Trophoblast cell (in vitro differentiated cells and primary cell): ENCODE measurements around the gene KIAA0513.

Experiments used
- DNase-seq, 2 donors: peaks; one replicate each; pipeline ENCODE4 v3.0.0-alpha.2; 2016
- H2AFZ ChIP-seq: 2 replicates; pipeline ENCODE4 v1.6.1; 2013; ENCODE audit warnings: low read length, moderate library complexity, mild to moderate bottlenecking; ENCODE audit not compliant: insufficient read depth, poor library complexity
- H2AK5ac ChIP-seq: 2 replicates; pipeline ENCODE4 v1.6.1; 2013; ENCODE audit warnings: mild to moderate bottlenecking, low read length
- H2BK120ac ChIP-seq: 2 replicates; pipeline ENCODE4 v1.6.1; 2013; ENCODE audit warnings: low read length, mild to moderate bottlenecking, moderate library complexity; ENCODE audit not compliant: insufficient read depth, poor library complexity
- H2BK12ac ChIP-seq: 2 replicates; pipeline ENCODE4 v1.6.1; 2013; ENCODE audit warnings: mild to moderate bottlenecking, low read length, moderate library complexity
- H2BK5ac ChIP-seq: 2 replicates; pipeline ENCODE4 v1.6.1; 2013; ENCODE audit warnings: low read length, low read depth, moderate library complexity, mild to moderate bottlenecking; ENCODE audit not compliant: poor library complexity
- H3K14ac ChIP-seq: 2 replicates; pipeline ENCODE4 v1.6.1; 2013; ENCODE audit warnings: mild to moderate bottlenecking, low read length
- H3K18ac ChIP-seq: 2 replicates; pipeline ENCODE4 v1.6.1; 2013; ENCODE audit warnings: mild to moderate bottlenecking, low read length
- H3K23ac ChIP-seq: 2 replicates; pipeline ENCODE4 v1.6.1; 2013; ENCODE audit warnings: low read length
- H3K27ac ChIP-seq: 2 replicates; pipeline ENCODE4 v1.5.1; 2013; ENCODE audit warnings: low read depth, mild to moderate bottlenecking, inconsistent platforms, low read length, moderate library complexity
- H3K27me3 ChIP-seq: 2 replicates; pipeline ENCODE4 v1.6.1; 2013; ENCODE audit warnings: inconsistent platforms, mild to moderate bottlenecking, low read length, moderate library complexity; ENCODE audit not compliant: insufficient read depth
- H3K36me3 ChIP-seq, 2 experiments: 1 replicate in 1 of 2; 2 replicates in 1 of 2; pipeline ENCODE4 v1.6.1; 2013; ENCODE audit warnings: low read length in 2 of 2, mild to moderate bottlenecking in 2 of 2, moderate library complexity in 1 of 2; ENCODE audit not compliant: insufficient read depth in 2 of 2, control insufficient read depth in 1 of 2
- H3K4ac ChIP-seq: 2 replicates; pipeline ENCODE4 v1.6.1; 2013; ENCODE audit warnings: low read depth, mild to moderate bottlenecking, low read length, moderate library complexity
- H3K4me1 ChIP-seq, 2 experiments: 1 replicate in 1 of 2; 2 replicates in 1 of 2; pipeline ENCODE4 v1.6.1; 2013; ENCODE audit warnings: low read length in 2 of 2, mild to moderate bottlenecking in 2 of 2, moderate library complexity in 1 of 2; ENCODE audit not compliant: insufficient read depth in 2 of 2, control insufficient read depth in 1 of 2
- H3K4me2 ChIP-seq: 2 replicates; pipeline ENCODE4 v1.6.1; 2013; ENCODE audit warnings: inconsistent platforms, mild to moderate bottlenecking, low read length, moderate library complexity
- H3K4me3 ChIP-seq: 2 replicates; pipeline ENCODE4 v1.5.1; 2013; ENCODE audit warnings: mild to moderate bottlenecking, low read depth, low read length, inconsistent platforms
- H3K79me1 ChIP-seq: one replicate; pipeline ENCODE4 v1.6.1; 2013; ENCODE audit warnings: low read length
- H3K79me2 ChIP-seq: 2 replicates; pipeline ENCODE4 v1.6.1; 2013; ENCODE audit warnings: low read length, mild to moderate bottlenecking; ENCODE audit not compliant: control insufficient read depth, insufficient read depth, poor library complexity
- H3K9ac ChIP-seq: 2 replicates; pipeline ENCODE4 v1.6.1; 2013; ENCODE audit warnings: mild to moderate bottlenecking, low read length
- H3K9me3 ChIP-seq: 2 replicates; pipeline ENCODE4 v1.6.1; 2013; ENCODE audit warnings: low read depth, mild to moderate bottlenecking, control low read depth, inconsistent platforms, low read length; ENCODE audit not compliant: insufficient read depth
- H4K12ac ChIP-seq: 2 replicates; pipeline ENCODE4 v1.6.1; 2013; ENCODE audit warnings: low read depth, mild to moderate bottlenecking, low read length, moderate library complexity
- H4K8ac ChIP-seq: 2 replicates; pipeline ENCODE4 v1.6.1; 2013; ENCODE audit warnings: low read depth, mild to moderate bottlenecking, low read length, moderate library complexity
- H4K91ac ChIP-seq: one replicate; pipeline ENCODE4 v1.6.1; 2013; ENCODE audit warnings: low read depth, mild to moderate bottlenecking, low read length, moderate library complexity
- WGBS: extraction: QIAGEN DNeasy Blood & Tissue Kit; methylation state at CpG from one replicate; pipeline ENCODE4 v1.1.7; 2013; ENCODE audit warnings: missing lambda C conversion rate; ENCODE audit not compliant: insufficient read length, insufficient coverage; ENCODE audit errors: extremely low coverage; 5-methylcytosine and 5-hydroxymethylcytosine counted together

Gene KIAA0513

GRCh38 chr16:85127379-85127723, 99.8 kb downstream of the KIAA0513 start:
- DNase-seq: no peak
- Histone ChIP-seq H3K36me3 (no peaks in the 10 kb centered on the region), H3K18ac (no peak overlapping the region), H3K79me2 (no peaks in the 10 kb centered on the region), H3K27me3 (no peaks in the 10 kb centered on the region), H3K14ac (no peak overlapping the region), H3K79me1 (peaks cover 9% of the 10 kb centered on the region), H4K8ac (no peak overlapping the region), H3K4me3 (no peak overlapping the region), H3K23ac (no peak overlapping the region), H3K9me3 (no peaks in the 10 kb centered on the region), H2AFZ (no peak overlapping the region), H2AK5ac (no peak overlapping the region), H4K12ac (no peak overlapping the region), H3K27ac (no peak overlapping the region), H4K91ac (no peak overlapping the region), H3K4me2 (no peak overlapping the region), H3K4me1 (peaks cover 16 to 21% of the 10 kb centered on the region in 2 experiments), H3K4ac (no peak overlapping the region), H3K9ac (no peak overlapping the region), H2BK5ac (no peak overlapping the region), H2BK12ac (no peak overlapping the region), H2BK120ac (no peak overlapping the region)
- no CpG with 5 or more reads among the region's 3 CpGs for WGBS

DNA sequence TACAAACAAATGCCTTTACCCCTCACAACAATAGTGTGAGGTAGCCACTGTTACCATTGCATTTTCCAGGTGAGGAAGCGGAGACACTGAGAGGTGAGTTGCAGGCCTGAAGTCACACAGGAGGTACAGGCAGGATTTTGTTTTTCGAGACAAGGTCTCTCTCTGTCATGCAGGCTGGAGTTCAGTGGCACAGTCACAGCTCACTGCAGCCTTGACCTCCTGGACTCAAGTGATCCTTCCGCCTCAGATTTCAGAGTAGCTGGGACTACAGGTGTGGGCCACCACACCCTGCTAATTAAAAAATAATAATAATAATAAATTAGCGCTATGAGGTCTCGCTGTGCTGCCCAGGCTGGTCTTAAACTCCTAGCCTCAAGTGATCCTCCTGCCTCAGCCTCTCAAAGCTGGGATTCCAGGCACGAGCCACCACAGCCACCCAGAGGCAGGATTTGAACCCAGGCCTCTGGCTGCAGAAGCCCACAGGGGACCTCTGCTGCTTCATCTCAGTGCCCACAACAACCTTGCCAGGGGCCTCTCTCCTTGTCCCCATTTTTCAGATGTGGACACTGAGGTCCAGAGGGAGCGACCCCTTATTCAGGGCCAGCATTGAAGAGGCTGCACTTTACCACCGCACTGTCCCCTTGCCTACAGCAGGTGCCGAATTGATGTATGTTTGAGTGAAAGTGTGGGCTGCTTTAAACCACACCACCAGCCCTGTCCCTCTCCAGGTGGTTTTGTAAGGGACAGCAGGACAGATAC, 100.7 kb downstream of the KIAA0513 start:
- H3K79me2 ChIP-seq: no peaks in the 10 kb centered on the region
- no peak overlapping the region for H3K4ac ChIP-seq
- H2AFZ ChIP-seq: no peak overlapping the region
- H2AK5ac ChIP-seq: no peak overlapping the region
- H3K27ac ChIP-seq: no peak overlapping the region
- peaks cover 16 to 21% of the 10 kb centered on the region in 2 experiments for H3K4me1 ChIP-seq
- no peak overlapping the region for H3K9ac ChIP-seq
- no peak overlapping the region for H2BK12ac ChIP-seq
- no peak overlapping the region for H4K8ac ChIP-seq
- peaks cover 9% of the 10 kb centered on the region for H3K79me1 ChIP-seq
- DNase-seq: no peak
- H3K4me3 ChIP-seq: no peak overlapping the region
- H4K12ac ChIP-seq: no peak overlapping the region
- no peak overlapping the region for H3K4me2 ChIP-seq
- H3K14ac ChIP-seq: no peak overlapping the region
- no peaks in the 10 kb centered on the region for H3K27me3 ChIP-seq
- no peaks in the 10 kb centered on the region for H3K9me3 ChIP-seq
- H3K18ac ChIP-seq: no peak overlapping the region
- no peak overlapping the region for H4K91ac ChIP-seq
- H3K23ac ChIP-seq: no peak overlapping the region
- WGBS: no CpG with 5 or more reads among the region's 9 CpGs
- H2BK120ac ChIP-seq: no peak overlapping the region
- no peaks in the 10 kb centered on the region for H3K36me3 ChIP-seq
- H2BK5ac ChIP-seq: no peak overlapping the region

DNA sequence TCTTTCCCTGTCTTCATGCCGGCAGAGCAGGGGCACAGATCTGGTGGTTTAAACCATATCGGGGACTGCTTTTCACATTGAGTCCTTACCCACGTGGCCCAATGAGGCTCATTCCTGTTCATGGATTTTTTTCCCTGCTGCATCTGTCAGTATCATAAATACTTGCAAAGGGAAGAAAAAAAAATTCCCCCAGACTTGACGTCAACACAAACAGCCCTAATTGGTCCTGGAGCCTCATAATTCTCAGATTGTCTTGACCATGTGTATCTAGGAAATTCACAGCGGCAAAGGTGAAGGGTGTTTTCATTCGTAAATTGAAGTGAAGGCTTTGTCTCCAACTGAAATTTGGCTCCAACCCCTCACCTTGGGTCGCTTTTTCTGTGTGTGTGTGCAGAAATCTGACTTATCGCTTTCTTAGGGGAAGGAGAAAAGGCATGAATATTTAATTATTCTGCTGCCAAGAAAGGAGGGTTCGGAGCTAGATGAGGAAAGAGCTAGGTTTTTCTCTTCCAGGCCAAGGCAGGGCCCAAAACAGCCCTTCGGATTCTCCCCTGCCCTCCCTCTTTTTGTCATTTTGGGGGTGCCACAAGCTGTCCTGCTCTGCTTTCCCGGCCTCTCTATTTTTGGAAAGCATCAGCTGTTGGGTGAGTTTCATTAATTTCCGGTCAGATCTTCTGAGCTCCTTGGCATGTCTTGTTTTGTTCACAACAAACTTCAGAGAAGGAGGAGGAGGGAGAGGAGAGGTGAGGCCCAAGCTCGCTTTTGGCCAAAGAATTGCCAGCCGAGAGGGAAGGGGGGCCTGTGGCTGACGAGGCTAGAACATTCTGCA, 102.5 kb downstream of the KIAA0513 start:
- Histone ChIP-seq H4K12ac (no peak overlapping the region), H3K27me3 (no peaks in the 10 kb centered on the region), H3K79me1 (peaks cover 4% of the 10 kb centered on the region), H4K8ac (no peak overlapping the region), H3K14ac (no peak overlapping the region), H3K23ac (no peak overlapping the region), H2BK5ac (no peak overlapping the region), H2BK12ac (no peak overlapping the region), H4K91ac (no peak overlapping the region), H3K9me3 (no peaks in the 10 kb centered on the region), H2AK5ac (no peak overlapping the region), H3K9ac (no peak overlapping the region), H3K4me2 (no peak overlapping the region), H3K18ac (no peak overlapping the region), H3K4me3 (no peak overlapping the region), H3K79me2 (no peaks in the 10 kb centered on the region), H2AFZ (no peak overlapping the region), H3K36me3 (no peaks in the 10 kb centered on the region), H3K4ac (no peak overlapping the region), H2BK120ac (no peak overlapping the region), H3K4me1 (peaks cover 9 to 12% of the 10 kb centered on the region in 2 experiments), H3K27ac (no peak overlapping the region)
- WGBS: no CpG with 5 or more reads among the region's 15 CpGs
- no peak for DNase-seq

DNA sequence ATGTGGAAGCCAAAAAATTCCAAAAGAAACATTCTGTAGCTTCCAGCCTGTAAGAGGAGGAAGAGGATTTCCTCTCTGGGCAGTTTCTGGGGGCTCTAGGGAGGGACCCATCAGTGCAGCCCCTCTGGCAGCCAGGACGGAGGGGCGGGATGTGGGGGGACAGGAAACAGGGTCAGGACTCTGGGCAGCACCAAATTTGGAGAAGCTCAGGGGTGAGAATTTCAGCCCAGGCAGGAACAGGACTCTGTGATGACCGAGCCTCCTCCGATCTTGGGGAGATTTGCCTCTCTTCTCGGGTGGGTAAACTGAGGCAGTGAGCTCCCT, 103.1 kb downstream of the KIAA0513 start:
- Histone ChIP-seq H3K36me3 (no peaks in the 10 kb centered on the region), H3K27me3 (no peaks in the 10 kb centered on the region), H2BK5ac (no peak overlapping the region), H3K27ac (no peak overlapping the region), H3K4me2 (no peak overlapping the region), H2BK120ac (no peak overlapping the region), H3K4me3 (no peak overlapping the region), H3K14ac (no peak overlapping the region), H3K4me1 (peaks cover 9 to 12% of the 10 kb centered on the region in 2 experiments), H4K8ac (no peak overlapping the region), H3K9me3 (no peaks in the 10 kb centered on the region), H2AK5ac (no peak overlapping the region), H3K4ac (no peak overlapping the region), H3K23ac (no peak overlapping the region), H2BK12ac (no peak overlapping the region), H4K91ac (no peak overlapping the region), H3K18ac (no peak overlapping the region), H2AFZ (no peak overlapping the region), H3K79me2 (no peaks in the 10 kb centered on the region), H3K79me1 (peaks cover 4% of the 10 kb centered on the region), H4K12ac (no peak overlapping the region), H3K9ac (no peak overlapping the region)
- WGBS: no CpG with 5 or more reads among the region's 5 CpGs
- no peak for DNase-seq
